LNCaP clone FGC (cell line): ENCODE results near the gene EBP.

Source experiments
- DNase-seq: peaks from one replicate; pipeline ENCODE4 v3.0.0-alpha.2; 2011; ENCODE audit warnings: low read depth
- H3K4me3 ChIP-seq: 2 replicates; pipeline ENCODE4 v1.5.1; 2011; ENCODE audit warnings: mild to moderate bottlenecking, low read depth, low read length, control low read depth
- CTCF ChIP-seq: IDR thresholded peaks from 2 replicates; pipeline ENCODE4 v1.5.1; 2012; ENCODE audit warnings: mild to moderate bottlenecking; ENCODE audit not compliant: control insufficient read depth, insufficient read depth; ENCODE audit errors: extremely low read depth

Gene EBP

GRCh38 chrX:48569958-48570357, 48.4 kb downstream of the EBP start:
- H3K4me3 ChIP-seq = no peak overlapping the region
- TF ChIP-seq CTCF = no peak
- DNase-seq = no peak

- no peak for DNase-seq
- no peak for TF ChIP-seq CTCF
Observed at GRCh38 chrX:48573690-48574269, 52.2 kb downstream of the EBP start.

GRCh38 chrX:48574270-48575266, 53.0 kb downstream of the EBP start, which contains the start of gene RBM3:
Gene RBM3, plus strand, starts transcription at chrX:48574484. Its CDS starts 697 bp downstream, at chrX:48575181.
- peak; percentile 69 for DNase-seq
- TF ChIP-seq CTCF = peak; percentile 29

More at GRCh38 chrX:48573690-48574269, 52.2 kb downstream of the EBP start:
- peak overlapping the region; percentile 91 for H3K4me3 ChIP-seq

GRCh38 chrX:48575642-48576041, 54.0 kb downstream of the EBP start:
- no peak for DNase-seq
- no peak for TF ChIP-seq CTCF
- H3K4me3 ChIP-seq = peak overlapping the region; percentile 91

More at GRCh38 chrX:48574270-48575266, 53.0 kb downstream of the EBP start, which contains the start of gene RBM3:
- peak within 1 kb of the TSS; percentile 91 for H3K4me3 ChIP-seq

- H3K4me3 ChIP-seq = peak overlapping the region; percentile 91
- TF ChIP-seq CTCF = no peak
- DNase-seq = no peak
Observed at GRCh38 chrX:48576108-48576507, 54.5 kb downstream of the EBP start.
